ENCODE data around the gene CYB5A. TPM values are rescaled to one million over a fixed set of nuclear protein-coding genes. Genes with fewer than 3 reads are reported as not detected.
"Not testable (repeated sequence)": the region's sequence is repeated elsewhere in the genome, so short reads cannot be mapped to it uniquely, and the experiment has no call there.

CYB5A gene
- total and polyA plus RNA-seq, 2 experiments from 2014 or later = 273 to 457 TPM

DNA sequence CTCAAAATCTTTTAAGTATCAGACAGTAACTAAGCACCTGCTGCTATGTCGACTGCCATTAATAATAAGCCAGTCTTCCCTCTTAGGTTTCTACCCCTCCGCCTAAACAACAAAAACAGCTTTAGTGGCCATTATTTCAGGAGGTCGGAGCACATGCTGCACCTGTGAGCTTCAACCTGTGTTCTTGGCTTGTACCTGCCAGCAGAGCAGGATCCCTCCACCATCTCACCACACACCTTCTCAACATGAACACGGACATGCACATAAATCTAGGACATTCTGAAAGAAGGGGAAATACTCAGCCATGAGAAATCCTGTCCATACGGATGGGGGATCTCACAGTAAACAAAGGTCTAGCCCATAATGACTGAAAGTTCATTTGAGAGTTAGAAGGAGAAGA is 3.7 kb downstream of the CYB5A start:
- TF ChIP-seq, protein P1, sequence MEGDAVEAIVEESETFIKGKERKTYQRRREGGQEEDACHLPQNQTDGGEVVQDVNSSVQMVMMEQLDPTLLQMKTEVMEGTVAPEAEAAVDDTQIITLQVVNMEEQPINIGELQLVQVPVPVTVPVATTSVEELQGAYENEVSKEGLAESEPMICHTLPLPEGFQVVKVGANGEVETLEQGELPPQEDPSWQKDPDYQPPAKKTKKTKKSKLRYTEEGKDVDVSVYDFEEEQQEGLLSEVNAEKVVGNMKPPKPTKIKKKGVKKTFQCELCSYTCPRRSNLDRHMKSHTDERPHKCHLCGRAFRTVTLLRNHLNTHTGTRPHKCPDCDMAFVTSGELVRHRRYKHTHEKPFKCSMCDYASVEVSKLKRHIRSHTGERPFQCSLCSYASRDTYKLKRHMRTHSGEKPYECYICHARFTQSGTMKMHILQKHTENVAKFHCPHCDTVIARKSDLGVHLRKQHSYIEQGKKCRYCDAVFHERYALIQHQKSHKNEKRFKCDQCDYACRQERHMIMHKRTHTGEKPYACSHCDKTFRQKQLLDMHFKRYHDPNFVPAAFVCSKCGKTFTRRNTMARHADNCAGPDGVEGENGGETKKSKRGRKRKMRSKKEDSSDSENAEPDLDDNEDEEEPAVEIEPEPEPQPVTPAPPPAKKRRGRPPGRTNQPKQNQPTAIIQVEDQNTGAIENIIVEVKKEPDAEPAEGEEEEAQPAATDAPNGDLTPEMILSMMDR (IDR thresholded peaks at IDR 0.05; ENCODE audit: poor library complexity) = no peak
- no peak for TF ChIP-seq EZH2phosphoT487 (IDR thresholded peaks at IDR 0.05; ENCODE audit: low read depth, severe bottlenecking, unreplicated experiment)
- TF ChIP-seq EZH2 (IDR thresholded peaks at IDR 0.05; ENCODE audit: borderline replicate concordance) = no peak
- Histone ChIP-seq H3K9me3 (ENCODE audit: low read depth) (no peaks in the 10 kb centered on the region), H3K27me3 (no peaks in the 10 kb centered on the region), H4K20me1 (ENCODE audit: insufficient read depth, poor library complexity, severe bottlenecking) (no peaks in the 10 kb centered on the region), H3K4me3 (no peak overlapping the region), H3K79me2 (peaks cover 82% of the 10 kb centered on the region), H2AFZ (no peak overlapping the region), H3K27ac (peak overlapping the region; percentile 71), H3K36me3 (replicated peaks; ENCODE audit: insufficient read depth, low read depth) (no peaks in the 10 kb centered on the region), H3K9me2 (replicated peaks; ENCODE audit: insufficient read depth) (no peaks in the 10 kb centered on the region), H3K4me1 (ENCODE audit: insufficient read depth) (peaks cover 48% of the 10 kb centered on the region), H3K4me2 (peak overlapping the region; percentile 90)
- no peak for DNase-seq (ENCODE audit: low spot score)
- 57% methylated on average over 5 of the region's 5 CpGs for WGBS (ENCODE audit: low lambda C conversion rate, missing lambda C conversion rate)

- H3K4me3 ChIP-seq = no peak overlapping the region
- no peaks in the 10 kb centered on the region for H3K9me3 ChIP-seq (ENCODE audit: low read depth)
- peaks cover 91% of the 10 kb centered on the region for H3K79me2 ChIP-seq
- TF ChIP-seq EZH2 (IDR thresholded peaks at IDR 0.05; ENCODE audit: borderline replicate concordance) (no peak), EZH2phosphoT487 (IDR thresholded peaks at IDR 0.05; ENCODE audit: low read depth, severe bottlenecking, unreplicated experiment) (no peak)
- TF ChIP-seq, protein P1 (IDR thresholded peaks at IDR 0.05; ENCODE audit: poor library complexity) = no peak
- no peak overlapping the region for H2AFZ ChIP-seq
- no peaks in the 10 kb centered on the region for H3K36me3 ChIP-seq (replicated peaks; ENCODE audit: insufficient read depth, low read depth)
- H3K9me2 ChIP-seq (replicated peaks; ENCODE audit: insufficient read depth) = no peaks in the 10 kb centered on the region
- H4K20me1 ChIP-seq (ENCODE audit: insufficient read depth, poor library complexity, severe bottlenecking) = no peaks in the 10 kb centered on the region
- 97% methylated on average over 2 of the region's 2 CpGs for WGBS (ENCODE audit: low lambda C conversion rate, missing lambda C conversion rate)
- peaks cover 54% of the 10 kb centered on the region for H3K4me1 ChIP-seq (ENCODE audit: insufficient read depth)
- DNase-seq (ENCODE audit: low spot score) = no peak
- peak overlapping the region; percentile 90 for H3K4me2 ChIP-seq
- no peak overlapping the region for H3K27ac ChIP-seq
- no peaks in the 10 kb centered on the region for H3K27me3 ChIP-seq
Measured at GRCh38 chr18:74286856-74287255, 4.9 kb downstream of the CYB5A start.

- 76% methylated on average over 4 of the region's 4 CpGs for WGBS (ENCODE audit: low lambda C conversion rate, missing lambda C conversion rate)
- Histone ChIP-seq H4K20me1 (ENCODE audit: insufficient read depth, poor library complexity, severe bottlenecking) (no peaks in the 10 kb centered on the region), H3K27ac (no peak overlapping the region), H3K4me1 (ENCODE audit: insufficient read depth) (peaks cover 60% of the 10 kb centered on the region), H2AFZ (no peak overlapping the region), H3K4me2 (no peak overlapping the region), H3K4me3 (no peak overlapping the region), H3K27me3 (no peaks in the 10 kb centered on the region), H3K9me2 (replicated peaks; ENCODE audit: insufficient read depth) (no peaks in the 10 kb centered on the region), H3K9me3 (ENCODE audit: low read depth) (no peaks in the 10 kb centered on the region), H3K79me2 (peaks cover 92% of the 10 kb centered on the region), H3K36me3 (replicated peaks; ENCODE audit: insufficient read depth, low read depth) (no peaks in the 10 kb centered on the region)
- no peak for DNase-seq (ENCODE audit: low spot score)
- TF ChIP-seq EZH2 (IDR thresholded peaks at IDR 0.05; ENCODE audit: borderline replicate concordance) (no peak), EZH2phosphoT487 (IDR thresholded peaks at IDR 0.05; ENCODE audit: low read depth, severe bottlenecking, unreplicated experiment) (no peak)
- TF ChIP-seq, protein P1 (IDR thresholded peaks at IDR 0.05; ENCODE audit: poor library complexity) = no peak
Measured at GRCh38 chr18:74286106-74286855, 5.5 kb downstream of the CYB5A start.

GRCh38 chr18:74285583-74285982 is 6.2 kb downstream of the CYB5A start:
- H4K20me1 ChIP-seq (ENCODE audit: insufficient read depth, poor library complexity, severe bottlenecking); H3K9me2 ChIP-seq (replicated peaks; ENCODE audit: insufficient read depth); H3K9me3 ChIP-seq (ENCODE audit: low read depth); H3K27me3 ChIP-seq; H3K4me2 ChIP-seq; H3K36me3 ChIP-seq (replicated peaks; ENCODE audit: insufficient read depth, low read depth); H3K4me3 ChIP-seq; H2AFZ ChIP-seq; DNase-seq (ENCODE audit: low spot score): not testable (repeated sequence)
- peaks cover 94% of the 10 kb centered on the region for H3K79me2 ChIP-seq
- WGBS (ENCODE audit: low lambda C conversion rate, missing lambda C conversion rate) = 95% methylated on average over 3 of the region's 3 CpGs
- peak overlapping the region; percentile 88 for H3K27ac ChIP-seq
- peaks cover 59% of the 10 kb centered on the region for H3K4me1 ChIP-seq (ENCODE audit: insufficient read depth)

Data from hepatocyte (in vitro differentiated cells).